ENCODE results near the gene BAZ2B.
"Not testable (repeated sequence)": the region's sequence is repeated elsewhere in the genome, so short reads cannot be mapped to it uniquely, and the experiment has no call there.

Gene BAZ2B

DNA sequence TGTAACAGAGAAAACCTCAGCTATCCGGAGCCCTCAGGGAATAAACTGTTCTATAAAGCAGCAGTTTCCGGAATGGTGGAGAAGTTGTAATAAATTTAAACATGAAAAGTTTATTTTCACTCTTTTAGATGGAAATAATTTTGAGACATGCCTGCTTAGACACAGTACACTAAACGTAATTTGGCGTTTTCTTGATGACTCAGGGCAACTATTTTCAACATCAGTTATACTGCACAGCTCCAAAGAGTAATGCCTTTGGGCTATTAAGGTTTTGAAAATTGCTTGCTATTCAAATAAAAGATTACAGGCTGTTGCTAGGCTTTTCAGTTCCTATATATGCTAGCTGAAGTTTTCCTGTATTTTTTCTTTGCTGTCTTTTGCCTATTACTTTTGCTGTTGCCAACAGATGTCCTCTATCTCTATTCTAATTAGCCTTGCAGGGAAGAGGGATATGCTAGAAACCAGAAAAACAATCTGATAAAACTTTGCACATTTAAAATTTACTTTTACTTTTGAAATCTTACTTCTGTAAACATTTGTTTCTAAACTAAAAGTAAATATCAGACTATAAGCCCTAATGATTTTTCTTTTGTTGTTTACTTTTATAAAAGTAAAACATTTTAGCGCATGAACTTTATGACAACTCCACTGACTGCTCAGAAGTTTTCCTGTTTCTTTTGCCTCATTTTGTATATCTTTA, 216.5 kb downstream of the BAZ2B start:
- DNase-seq: no peak

DNA sequence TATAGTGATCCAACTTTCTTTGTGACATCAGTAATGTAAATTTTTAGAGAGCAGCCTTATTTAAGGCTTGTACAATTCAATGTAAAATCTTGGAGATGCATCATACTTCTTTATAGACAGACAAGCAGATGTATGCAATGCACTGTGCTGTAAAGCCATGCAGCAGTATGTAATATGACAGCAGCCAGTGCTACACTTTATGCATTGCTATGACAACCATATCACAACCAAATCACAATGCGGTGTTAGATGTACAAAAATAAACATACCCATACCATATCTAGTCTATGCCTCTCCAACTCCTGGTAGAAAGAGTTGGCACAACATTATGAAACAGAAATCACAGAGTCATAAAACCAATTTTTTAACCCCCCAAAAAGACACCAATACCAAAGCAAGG, 219.5 kb downstream of the BAZ2B start:
- no peak for DNase-seq

DNA sequence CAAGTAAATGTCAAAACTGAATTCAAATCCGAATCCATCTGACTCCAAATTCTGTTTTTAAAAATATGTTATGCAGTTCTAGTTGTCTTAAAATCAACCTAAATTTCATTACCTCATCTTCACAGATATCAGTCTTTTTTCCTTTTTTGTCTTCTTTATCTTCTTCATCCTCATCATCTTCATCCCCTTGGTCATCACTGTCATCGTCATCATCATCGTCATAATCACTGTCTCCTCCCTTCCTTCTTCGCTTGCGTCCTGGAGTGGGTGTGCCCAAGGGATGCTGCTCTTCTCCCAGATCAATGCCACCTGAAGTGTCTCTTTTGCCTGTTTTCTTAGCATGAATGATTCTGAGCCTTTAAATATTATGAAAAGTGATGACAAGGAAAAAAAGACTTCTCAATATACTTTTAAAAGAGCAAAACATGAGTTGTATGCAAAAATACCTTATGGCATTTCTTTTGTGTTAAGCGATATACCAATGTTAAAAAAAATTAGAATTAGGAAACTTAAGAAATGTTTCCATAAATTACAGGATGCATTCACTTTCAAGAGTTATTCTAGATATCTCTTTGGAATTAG, 233.8 kb downstream of the BAZ2B start:
- DNase-seq: no peak

DNA sequence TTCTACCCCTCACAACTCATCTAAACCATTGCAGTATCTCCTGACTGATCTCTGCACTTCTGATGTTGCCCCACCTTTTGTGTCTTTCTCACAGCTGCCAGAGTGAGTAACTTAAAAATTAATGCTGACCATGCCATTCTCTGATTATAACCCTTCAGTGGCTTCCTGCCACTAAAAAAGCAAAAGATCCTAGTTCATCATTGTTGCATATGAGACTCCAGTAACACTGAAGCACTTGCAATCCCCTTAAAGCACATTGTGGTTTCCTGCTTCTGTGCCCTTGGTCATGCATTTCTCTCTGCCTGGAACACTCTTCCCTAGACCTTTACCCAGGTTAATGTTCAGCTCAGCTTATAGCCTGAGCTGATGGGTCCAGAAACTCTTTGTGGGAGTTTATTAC, 234.8 kb downstream of the BAZ2B start:
- DNase-seq: no peak

DNA sequence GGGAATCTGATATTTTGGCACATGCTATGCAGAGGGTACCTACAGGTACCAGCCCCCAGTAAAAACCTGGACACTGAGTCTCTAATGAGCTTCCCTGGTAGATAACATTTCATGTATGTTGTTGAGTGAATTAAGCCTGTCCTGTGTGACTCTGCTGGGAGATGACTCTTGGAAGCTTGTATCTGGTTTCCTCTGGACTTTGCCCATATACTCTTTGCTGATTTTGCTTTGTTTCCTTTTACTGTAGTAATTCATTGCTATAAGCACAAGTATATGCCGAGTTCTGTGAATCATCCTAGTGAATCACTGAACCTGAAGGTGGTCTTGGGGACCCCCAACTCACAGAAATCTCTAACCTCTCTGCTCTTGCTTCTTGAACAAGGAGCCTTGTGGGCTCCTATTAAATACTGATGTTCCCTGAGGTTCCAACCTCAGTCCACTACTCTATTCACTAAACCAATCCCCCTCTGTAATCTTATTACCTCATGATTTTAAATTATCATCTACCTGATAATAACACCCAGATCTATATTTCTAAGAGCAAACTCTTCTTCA, 235.6 kb downstream of the BAZ2B start:
- no peak for DNase-seq

DNA sequence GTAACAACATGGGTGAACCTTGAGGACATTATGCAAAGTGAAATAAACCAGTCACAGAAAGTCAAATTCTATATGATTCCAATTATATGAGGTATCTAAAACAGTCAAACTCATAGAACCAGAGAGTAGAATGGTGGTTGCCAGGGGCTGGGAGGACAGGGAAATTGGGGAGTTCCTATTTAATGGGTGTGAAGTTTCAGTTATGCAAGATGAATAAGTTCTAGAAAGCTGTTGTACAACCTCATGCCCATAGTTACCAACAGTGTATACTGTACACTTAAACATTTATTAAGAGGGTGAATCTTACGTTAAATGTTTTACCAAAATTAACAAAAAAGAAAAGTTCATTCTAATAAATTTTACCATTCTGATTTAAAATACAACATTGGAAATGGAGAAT, 237.2 kb downstream of the BAZ2B start:
- DNase-seq: no peak

DNA sequence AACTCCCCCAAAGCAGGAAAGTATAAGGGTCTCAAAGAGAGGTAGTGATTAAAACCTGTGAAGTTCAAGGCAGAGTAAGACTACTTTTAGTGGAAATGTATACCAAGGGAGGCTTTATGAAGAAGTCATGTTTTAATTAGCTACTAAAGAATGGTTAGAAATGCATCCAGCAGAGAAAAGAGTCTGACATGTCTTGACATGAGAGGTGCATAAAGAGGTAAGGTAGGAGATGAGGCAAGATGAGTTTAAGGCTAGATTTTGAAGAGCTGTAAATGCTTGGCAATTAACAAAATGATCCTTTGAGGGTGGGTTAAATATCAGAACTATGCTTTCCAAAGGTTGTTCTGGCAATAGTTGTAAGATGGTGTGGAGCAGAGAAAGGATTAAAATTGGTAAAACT, 241.1 kb downstream of the BAZ2B start:
- DNase-seq: no peak

DNA sequence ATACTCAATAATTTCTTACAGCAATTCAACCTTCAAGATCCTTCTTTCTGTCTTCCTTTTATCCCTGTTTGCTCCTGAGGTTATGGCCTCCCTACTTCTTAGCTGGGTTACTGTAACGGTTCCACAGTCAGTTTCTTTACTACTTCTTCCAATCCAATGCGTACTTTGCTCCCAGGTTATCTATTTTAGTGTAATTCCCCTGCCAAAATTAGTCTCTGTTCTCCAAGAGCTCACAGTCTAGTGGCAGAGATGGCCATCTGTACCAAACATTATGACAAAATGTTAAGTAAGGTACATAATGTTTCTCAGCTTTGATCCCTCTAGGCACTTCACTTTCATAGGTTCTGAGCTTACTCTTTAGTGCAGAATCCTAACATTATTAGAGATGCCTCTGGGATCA, 244.8 kb downstream of the BAZ2B start:
- no peak for DNase-seq

DNA sequence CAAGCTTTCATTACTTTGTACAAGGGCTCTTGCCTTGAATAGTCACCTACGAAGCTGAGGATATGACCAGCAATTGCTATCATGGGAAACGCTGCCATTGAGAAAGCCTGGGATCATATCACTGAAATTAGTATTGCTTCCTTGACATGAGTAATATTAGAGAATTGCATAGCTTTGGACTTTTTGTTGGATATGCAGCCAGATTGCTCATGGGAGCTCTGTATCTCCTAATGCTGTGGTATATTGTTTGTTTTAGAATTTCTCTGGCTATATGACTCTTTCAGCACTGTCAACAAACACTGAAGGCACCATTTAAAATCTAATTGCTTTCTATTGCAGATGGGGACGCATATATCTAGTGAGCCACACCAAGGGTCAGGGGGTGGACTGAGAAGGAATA, 249.8 kb downstream of the BAZ2B start:
- DNase-seq: no peak

DNA sequence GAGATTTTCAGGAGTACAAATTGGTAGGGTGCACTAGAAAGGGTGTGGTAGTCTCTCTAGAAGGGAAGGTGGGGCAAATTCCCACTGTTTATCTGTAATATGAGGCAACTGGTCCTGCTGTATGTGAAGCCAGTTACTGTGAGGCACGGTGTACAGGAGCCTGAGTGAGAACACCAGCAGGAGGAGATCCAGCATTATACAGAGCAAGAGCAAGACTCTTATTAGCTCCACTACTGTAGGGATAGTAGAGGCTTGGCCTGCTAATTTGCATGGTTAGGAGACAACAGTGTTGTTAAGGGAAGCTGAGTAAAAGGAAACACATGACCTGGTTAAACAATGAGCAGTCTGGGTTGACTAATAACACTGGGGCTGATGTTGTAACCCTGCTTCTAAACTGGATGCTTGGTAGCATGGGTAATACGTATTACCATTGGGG, 253.5 kb downstream of the BAZ2B start:
- no peak for DNase-seq

DNA sequence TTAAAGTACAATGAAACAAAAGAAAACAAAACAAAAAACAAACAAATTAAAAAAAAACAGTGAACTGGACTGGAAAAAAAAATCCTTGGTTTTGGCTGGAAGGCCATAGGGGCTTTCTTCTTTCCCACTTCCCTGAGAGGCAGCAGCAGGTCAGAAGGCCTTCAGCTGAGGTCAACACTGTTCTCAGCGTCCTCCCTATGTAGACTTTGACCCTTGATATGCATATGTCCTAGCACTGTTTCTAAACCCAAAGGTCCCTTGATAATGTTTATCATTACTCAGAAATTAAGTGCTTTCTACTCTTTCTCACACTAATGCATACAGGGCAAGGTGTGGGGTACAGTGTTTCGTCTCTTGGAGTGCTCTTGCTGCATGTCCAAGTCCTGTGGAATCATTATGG, 254.3 kb downstream of the BAZ2B start:
- DNase-seq: no peak

DNA sequence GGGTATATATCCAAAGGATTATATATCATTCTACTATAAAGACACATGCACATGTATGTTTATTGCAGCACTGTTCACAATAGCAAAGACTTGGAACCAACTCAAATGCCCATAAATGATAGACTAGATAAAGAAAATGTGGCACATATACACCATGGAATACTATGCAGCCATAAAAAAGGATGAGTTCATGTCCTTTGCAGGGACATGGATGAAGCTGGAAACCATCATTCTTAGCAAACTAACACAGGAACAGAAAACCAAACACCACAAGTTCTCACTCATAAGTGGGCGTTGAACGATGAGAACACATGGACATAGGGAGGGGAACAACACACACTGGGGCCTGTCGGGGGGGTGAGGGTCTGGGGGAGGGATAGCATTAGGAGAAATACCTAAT, 254.7 kb downstream of the BAZ2B start:
- DNase-seq: not testable (repeated sequence)

DNA sequence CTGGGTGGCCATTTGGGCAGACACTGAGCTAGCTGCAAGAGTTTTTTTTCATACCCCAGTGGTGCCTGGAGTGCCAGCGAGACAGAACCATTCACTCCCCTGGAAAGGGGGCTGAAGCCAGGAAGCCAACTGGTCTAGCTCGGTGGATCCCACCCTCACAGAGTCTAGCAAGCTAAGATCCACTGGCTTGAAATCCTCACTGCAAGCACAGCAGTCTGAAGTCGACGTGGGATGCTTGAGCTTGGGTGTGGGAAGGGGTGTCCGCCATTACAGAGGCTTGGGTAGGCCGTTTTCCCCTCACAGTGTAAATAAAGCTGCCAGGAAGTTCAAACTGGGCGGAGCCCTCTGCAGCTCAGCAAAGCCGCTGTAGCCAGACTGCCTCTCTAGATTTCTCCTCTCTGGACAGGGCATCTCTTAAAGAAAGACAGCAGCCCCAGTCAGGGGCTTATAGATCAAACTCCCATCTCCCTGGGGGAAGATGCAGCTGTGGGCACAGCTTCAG, 260.2 kb downstream of the BAZ2B start:
- no peak for DNase-seq

DNA sequence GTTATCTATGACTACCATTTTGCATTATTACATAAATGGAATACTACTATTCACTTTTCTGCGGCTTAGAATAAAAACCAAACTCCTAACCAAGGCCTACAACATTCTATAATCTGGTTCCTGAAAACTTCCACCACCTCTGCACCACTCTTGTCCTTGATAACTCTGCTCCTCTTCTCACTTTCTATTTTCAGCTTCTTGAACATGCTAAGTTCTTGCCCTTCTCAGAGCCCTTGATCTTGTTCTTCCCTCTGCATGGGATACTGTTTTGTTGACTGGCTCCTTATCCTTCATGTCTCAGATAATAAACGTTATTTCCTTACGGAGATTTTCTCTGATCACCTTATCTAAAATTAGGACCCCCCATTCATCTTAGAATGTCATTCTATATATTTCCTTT, 264.4 kb downstream of the BAZ2B start:
- no peak for DNase-seq

DNA sequence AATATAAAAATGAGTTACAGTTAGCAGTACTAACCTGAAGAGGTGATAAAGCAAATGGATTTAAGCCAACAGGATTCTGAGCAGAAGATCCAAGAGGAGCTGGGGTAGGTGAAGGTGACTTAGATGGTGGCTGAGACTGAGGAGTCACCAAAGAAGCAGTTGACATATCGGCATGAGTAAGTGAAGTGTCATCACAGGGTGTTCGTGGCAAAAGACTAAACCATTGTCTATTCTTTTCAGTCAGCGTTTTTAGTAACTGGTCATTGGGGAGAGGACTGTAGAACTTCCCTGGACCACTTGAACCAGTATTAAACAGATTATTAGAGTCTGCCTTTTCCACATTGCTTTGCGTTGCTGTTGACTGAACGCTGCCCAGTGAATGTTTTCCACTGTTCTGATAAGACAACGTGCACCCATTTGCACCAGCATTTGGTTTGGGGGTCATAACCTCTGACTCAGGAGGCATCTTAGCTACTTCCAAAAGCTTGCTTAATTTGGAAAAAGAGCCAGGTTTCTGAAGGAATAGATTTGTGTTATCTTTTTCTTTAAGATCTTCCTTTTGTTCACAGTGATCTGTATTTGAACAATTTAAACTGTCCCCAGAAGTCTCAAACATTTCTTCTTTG, 266.6 kb downstream of the BAZ2B start:
- DNase-seq: no peak

DNA sequence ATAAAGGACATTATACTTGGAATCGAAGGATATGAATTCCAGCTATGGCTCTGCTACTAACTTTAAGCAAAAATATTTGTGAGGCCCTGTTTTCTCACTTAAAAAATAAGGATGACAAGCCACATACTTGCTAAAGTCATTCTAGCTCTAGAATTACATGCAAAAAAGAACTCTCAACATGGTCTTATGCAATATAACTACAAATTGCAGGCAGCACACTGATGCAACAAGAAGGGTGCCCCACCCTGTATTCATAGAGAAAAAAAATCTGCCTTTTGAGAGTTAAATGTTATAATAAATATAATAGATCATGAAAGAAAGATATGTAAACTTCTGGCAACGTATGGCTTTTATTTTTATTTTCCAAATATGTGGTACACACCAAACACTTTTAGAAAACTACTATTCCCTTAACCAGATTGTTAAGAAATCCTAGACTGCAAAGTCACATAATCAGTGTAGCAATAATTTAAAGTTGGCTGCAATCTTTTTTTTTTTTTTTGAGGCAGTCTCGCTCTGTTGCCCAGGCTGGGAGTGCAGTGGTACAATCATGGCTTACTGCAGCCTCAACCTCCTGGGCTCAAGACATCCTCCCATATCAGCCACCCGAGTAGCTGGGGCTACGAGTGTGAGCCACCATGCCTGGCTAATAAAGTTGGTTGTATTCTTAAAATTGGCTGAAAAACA, 289.6 kb downstream of the BAZ2B start:
- DNase-seq: no peak

DNA sequence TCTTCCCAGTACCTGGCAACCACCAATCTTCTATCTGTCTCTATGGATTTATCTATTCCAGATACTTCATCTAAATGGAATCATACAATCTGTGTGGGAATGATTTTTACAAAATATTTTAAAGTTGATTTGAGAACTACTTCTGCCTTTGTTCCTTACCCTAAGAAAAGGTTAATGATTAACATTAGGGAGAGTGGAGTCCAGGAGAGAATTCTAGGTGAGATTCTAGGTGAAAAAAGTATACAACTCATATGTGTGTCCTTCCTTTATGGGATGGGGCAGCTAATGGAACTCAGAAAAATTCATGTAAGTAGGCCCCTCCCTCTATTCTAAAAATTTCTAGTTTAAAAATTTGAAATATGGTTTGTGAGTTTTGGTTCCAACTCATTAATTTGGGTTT, 293.9 kb downstream of the BAZ2B start:
- no peak for DNase-seq

DNA sequence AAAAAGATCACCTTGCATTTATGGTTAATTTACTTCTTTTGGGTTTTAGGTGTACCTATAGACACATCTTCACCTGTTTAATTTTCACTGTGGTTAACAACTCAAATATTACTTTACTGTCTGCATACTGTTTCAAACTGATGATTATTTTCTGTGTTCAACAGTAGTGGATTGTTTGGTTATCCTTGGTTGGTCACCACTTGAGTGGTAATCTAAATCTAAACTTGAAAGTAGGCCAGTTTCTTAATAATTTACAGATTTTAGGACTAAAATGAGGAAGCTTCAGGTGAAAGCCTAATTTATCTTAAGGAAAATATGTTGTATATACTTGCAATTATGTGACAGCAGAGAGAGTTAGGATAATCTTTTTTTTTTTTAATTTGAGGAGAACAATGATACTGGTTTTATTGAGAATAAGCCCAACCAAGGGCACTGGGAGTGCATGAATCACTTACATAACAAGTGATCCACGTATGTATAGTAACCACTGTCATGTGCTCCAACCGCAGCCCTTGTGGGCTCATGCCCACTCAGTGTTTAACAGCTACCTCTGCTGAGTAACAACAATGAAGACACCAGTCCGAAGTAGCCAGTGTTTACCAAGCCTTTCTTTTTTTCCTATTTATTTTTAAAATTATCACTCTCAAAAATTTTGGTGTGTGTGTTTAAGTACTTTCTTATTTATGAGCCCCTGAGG, 298.8 kb downstream of the BAZ2B start:
- no peak for DNase-seq

DNA sequence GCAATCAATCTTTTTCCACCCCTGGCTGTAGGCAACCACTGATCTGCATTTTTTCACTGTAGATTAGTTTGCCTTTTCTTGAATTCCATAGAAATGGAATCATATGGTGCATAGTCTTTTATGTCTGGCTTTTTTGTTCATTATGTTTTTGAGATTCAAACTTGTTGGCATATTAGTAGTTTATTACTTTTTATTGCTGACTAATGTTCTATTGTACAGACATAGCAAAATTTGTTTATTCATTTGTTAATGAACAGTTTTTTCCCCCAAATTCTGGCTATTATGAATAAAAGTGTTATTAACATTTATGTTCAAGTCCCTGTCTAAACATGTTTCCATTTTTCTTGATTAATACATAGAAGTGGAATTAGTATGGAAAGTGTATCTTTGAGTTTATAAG, 308.4 kb downstream of the BAZ2B start:
- DNase-seq: no peak

DNA sequence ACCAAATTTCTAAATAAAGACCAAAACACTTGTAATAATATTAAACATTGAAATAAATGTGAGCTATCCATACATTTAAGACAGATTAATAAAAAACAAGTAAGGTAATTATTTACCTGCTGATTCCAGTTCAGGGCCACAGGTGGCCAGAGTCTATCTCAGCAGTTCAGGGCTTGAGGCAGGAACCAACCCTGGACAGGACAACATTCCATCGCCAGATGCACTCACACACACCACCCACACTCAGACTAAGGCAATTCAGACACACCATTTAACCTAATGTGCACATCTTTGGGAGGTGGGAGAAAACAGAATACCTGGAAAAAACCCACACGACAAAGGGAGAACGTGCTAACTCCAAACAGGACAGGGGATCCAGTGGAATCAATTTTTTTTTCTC, 315.8 kb downstream of the BAZ2B start:
- DNase-seq: no peak

DNA sequence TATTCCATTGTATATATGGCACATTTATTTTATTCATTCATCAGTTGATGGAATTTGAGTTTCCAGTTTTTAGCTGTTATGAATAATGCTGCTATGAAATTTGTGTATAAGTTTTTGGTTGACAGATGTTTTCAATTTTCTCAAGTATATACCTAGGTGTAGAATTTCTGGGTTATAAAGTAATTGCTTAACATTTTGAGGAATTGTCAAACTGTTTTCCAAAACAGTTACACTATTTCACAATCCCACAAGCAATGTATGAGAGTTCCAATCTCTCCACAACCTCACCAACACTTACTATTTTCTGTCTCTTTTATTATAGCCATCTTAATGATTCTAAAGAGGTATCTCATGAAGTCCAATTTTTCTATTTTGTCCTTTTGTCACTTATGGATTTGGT, 317.4 kb downstream of the BAZ2B start:
- DNase-seq: no peak

DNA sequence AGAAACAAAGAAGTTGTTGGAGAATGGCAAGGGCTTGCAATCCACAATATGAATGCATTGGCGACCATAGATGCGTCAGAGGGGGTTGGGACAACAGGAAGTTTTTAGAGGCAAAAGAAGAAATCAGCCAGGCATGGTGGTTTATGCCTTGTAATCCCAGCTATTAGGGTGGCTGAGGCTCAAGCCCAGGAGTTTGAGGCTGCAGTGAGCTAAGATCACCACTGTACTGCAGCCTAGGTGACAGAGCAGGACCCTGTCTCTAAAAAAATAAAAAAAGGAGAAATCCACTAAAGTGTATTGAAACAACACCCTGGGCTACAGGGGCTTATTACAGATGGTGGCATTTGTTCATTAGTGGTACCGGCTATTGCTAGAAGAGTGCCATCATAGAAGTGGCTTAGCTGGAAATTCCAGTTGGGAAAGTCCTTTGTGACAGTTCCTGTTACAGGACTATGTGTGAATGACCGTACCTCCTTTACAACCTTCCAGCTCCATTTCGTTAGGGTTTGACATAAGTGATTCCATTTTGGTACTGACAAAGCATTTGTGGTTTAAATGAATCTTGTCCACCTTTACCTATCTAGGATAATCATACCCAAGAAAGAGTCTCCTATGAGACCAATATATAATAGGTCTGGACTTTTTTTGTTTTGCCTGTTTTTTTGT, 319.2 kb downstream of the BAZ2B start:
- no peak for DNase-seq

All from activated naive CD4-positive, alpha-beta T cell treated with Interleukin-2 at 50 U/mL for 16 hours (primary cell).